ENCODE data around the gene MAGEA10.
"Not testable (repeated sequence)": the region's sequence is repeated elsewhere in the genome, so short reads cannot be mapped to it uniquely, and the experiment has no call there.

The MAGEA10 gene

GRCh38 chrX:152138388-152138784 lies at the start of gene MAGEA10:
Gene MAGEA10 (minus strand): TSS chrX:152138577. CDS start chrX:152135620, 2,957 bp downstream.
- DNase-seq, result no peak

DNA sequence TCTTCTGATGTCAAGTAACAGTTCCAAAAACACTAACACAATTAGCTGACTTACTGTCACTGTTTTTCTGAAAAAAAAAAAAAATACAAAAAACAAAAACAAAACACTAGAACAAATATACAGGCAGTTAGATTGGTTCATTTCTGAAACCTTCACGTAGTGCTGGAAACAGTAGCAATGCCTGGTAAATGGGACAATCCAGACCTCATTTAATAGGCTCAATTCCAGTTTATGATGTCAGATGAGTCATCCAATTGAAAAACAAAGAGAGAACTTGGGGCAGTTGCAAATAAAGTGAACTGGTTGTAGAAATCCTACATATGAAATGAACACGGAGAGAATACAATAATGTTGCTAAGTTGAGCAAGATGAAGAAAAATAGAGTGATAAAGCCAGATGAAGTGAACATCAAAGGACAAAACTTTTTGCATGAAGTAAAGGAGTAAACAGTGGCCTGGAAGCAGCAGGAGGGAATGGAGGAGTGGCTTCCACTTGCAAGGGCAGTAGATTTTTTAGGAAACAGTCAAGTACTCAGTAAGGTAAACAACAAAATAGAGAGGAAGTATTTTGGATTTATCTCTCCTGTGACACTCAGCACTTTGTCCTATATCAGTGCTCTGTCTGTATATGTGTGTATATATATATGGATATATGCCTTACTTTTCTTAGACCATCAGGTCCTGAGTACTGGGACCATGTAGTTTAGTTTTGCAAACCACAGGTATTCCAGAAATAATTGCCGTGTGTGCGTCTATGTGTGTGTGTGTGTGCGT lies 39.3 kb upstream of the MAGEA10 start:
- no peak for DNase-seq

GRCh38 chrX:152177052-152177451 lies 38.7 kb upstream of the MAGEA10 start:
- DNase-seq, result no peak

DNA sequence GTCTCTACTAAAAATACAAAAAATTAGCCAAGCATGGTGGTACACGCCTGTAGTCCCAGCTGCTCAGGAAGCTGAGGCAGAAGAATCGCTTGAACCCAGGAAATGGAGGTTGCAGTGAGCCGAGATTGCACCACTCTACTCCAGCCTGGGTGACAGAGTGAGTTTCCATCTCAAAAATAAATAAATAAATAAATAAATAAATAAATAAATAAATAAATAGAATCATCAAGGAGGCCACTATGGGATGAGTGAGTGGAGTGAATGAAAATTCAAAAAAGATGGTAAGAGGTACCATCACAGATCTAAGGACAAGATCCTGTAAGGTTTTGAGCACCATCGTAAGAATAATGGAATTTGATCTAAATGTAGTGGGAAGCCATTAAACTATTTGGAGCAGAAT lies 37.5 kb upstream of the MAGEA10 start:
- DNase-seq, result not testable (repeated sequence)

- not testable (repeated sequence) for DNase-seq
Measured at GRCh38 chrX:152173923-152174322, 35.5 kb upstream of the MAGEA10 start.

GRCh38 chrX:152170621-152171020 lies 32.2 kb upstream of the MAGEA10 start:
- no peak for DNase-seq

DNA sequence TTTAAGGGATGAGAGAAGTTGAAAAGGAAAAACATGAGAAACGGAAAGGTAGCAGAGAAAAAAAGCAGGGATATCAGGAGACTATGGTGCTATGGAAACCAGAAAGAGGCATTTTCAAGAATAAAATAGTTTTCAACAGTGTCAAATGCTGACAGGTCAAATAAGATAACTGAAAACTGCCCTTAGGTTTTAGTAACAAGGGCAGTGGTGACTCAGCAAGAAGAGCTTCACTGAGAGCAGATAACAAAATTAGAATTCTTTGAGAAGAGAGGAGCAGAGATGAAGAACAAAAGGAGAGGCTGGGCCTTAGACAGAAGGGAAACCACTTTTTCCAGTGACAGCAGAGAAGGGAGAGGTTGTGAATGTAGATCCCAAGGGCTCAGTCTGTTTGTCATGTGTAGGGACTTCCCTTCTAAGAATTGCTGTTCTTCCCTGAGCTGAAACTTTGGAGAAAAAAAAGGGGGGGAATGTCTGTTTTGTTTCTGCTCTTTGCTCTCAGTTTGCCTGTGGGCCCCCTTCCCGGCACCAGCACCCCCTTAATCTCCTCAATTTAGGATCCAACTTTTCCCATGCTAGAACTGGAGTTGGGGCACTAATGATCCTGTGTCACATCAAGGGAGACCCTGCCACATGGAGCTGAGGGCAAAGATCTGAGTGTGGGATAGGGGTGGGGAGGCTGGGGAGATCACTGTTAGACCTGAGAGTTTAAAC lies 26.8 kb upstream of the MAGEA10 start:
- DNase-seq, result no peak

- no peak for DNase-seq
Measured at GRCh38 chrX:152157042-152157441, 18.7 kb upstream of the MAGEA10 start.

DNA sequence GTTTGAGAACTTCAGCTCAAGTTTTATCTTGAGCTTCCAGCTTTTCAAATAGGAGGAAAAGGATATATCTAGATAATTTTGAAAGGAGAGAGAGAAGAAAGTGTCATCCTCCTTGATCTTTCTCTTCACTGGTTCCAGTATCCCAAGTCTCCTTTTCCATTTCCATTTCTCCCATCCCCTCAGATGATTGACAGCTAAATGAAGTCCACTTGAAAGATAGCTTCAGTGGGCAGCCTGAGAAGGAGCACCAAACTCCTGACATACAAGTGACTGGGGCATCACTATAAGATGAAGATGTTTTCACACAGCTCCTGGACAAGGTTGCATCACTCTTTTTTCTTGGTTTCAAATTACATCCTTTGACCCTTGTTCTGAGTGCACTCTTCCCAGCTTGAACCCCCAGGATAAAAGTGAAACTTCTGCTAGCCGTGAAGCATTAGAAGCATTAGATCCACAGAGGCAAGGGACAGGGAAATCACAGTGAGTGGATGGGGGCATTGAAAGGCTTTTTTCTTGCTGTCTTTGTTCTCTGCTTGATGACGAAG lies 17.5 kb upstream of the MAGEA10 start:
- DNase-seq, result no peak

DNA sequence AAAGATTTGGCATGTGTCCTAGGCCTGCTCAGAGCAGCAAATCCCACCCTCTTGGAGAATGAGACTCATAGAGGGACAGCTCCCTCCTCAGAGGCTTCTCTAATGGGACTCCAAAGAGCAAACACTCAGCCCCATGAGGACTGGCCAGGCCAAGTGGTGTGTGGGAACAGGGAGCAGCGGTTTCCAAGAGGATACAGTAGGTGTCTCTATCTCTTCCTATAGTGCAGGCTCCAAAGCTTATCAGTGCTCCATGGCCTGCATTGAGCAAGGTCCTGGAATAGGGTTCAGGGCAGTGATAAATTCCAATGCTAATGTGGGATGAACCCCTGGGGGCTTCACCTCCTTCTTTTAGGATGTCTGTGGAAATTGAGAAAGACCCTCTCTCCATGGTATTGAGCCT lies 15.7 kb upstream of the MAGEA10 start:
- no peak for DNase-seq

- DNase-seq, result no peak
Measured at GRCh38 chrX:152151256-152151655, 12.9 kb upstream of the MAGEA10 start.

DNA sequence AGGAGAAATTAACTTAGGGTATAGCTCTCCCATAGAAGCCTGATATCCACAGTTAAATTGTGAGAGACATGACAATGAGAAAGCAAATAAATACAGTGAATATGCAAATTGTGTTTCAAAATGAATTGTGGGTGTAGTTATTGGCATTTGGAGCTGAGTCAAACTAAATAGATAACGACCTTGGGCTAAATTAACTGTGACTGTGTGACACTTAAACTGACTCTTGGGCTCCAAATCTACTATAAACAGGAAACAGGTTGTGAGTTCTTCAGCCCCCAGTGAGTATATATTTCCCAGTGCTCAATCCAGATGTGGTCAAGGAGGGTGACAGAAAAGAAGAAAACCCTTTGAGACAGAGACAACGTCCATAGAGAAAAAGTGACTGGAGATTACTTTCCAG lies 11.3 kb upstream of the MAGEA10 start:
- no peak for DNase-seq

- DNase-seq, result no peak
Measured at GRCh38 chrX:152139589-152139988, 1.2 kb upstream of the MAGEA10 start.

DNA sequence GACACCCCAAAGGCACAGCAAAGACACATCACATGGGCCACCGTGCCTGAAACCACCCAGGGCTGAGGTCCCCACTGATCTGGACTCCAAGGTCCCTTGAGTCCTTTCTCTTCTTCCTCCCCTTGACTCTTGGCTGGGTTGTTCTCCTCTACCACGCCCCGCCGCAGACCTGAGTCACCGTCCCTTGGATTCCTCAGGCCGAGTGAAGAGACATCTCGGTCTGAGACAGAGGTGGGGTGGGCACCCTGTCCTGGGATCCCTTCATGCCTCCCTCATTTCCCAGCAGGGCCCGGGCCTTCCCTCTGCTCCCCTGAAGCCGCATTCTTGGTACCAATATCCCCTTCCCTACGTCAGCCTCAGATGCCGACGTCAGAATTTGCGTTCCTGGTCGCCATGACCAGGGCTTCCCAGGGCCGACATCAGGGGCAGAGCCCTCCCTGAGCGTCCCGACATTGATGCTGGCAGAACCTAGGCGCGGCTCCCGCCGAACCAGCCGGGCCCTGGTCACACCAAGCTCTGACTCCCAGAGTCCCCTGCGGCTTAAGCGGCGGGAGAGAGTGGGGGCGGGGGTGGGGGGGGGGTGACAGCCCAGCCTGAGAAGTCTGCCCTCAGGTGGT lies 498 bp downstream of the MAGEA10 start:
- no peak for DNase-seq

DNA sequence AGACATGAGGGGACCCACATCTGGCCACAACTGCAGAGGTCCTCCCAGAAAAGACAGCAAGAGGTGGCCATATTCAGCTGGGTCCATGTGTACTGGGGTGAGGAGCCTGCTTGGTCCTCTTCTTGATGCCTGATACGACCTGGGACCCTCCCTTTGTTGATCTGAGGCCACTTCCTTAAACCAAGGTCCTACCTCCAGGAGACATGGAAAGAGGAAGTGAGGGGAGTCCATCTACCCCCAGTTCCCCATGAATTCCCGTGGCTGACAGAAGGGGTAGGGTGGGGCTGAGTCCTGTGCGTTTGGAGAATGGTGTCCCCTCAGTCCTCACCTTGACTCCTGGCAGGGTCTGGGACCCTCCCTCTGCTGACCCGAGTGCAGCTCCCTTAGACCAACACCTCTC lies 2.1 kb downstream of the MAGEA10 start:
- no peak for DNase-seq

GRCh38 chrX:152131525-152131924 lies 6.9 kb downstream of the MAGEA10 start:
- DNase-seq, result no peak

- DNase-seq, result not testable (repeated sequence)
Measured at GRCh38 chrX:152129069-152129844, 9.1 kb downstream of the MAGEA10 start.

DNA sequence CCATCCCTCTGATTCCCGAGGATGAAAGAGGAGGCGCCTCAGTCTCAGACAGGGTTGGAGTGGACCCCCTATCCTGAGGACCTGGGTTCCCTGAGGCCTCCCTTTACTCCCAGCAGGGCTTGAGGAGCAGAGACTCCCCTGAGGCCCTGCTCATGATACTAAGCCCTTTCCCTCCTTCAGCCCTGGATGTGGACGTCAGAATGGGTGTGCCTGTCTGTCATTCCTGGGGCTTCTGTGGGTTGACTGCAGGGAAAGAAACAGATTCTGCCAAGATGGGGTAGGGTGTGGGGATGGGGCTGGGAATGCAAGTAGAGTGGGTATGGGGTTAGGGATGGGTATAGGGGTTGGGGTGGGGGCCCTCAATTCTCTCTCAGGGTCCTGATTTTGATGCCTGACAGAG lies 21.1 kb downstream of the MAGEA10 start:
- no peak for DNase-seq

DNA sequence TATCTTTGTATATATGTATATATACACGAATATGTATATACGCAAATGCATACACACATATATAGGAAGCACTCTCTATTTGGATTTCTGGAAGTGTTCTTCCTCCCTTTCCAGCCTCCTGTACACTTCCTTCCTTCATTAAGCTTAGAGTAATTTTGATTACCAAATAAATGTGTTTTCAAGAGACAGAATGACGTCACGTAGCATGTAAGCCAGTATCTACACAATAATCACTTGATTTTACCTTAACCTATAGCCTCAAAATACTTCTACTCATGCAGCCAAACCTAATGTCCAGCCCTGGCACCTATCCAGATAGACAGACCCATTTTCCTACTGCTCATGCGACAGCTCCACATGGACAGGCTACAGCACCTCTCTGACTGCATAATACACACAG lies 29.9 kb downstream of the MAGEA10 start:
- no peak for DNase-seq

GRCh38 chrX:152103866-152104265 lies 34.5 kb downstream of the MAGEA10 start:
- DNase-seq, result no peak

- DNase-seq, result no peak
Measured at GRCh38 chrX:152086141-152086540, 52.2 kb downstream of the MAGEA10 start.

Measured in GDM1 (cell line).